ENCODE results near the gene TMEM186.

- no peak for TF ChIP-seq CTCF (IDR thresholded peaks at IDR 0.05; ENCODE audit: low read depth, low read length)
- no peak for TF ChIP-seq MYC (IDR thresholded peaks at IDR 0.05; ENCODE audit: low read depth, low read length)
- no peak for TF ChIP-seq POLR2A (IDR thresholded peaks at IDR 0.05; ENCODE audit: extremely low read depth, insufficient read length)
These were observed 1.6 kb downstream of the TMEM186 start for GRCh38 chr16:8795818-8796217.
